Smooth muscle cell (in vitro differentiated cells): ENCODE data around the gene ST7. TPM values are rescaled to one million over a fixed set of nuclear protein-coding genes. Genes with fewer than 3 reads are reported as not detected.

Source experiments
- DNase-seq: peaks from one replicate; lab custom pipeline; 2025; ENCODE audit not compliant: unreplicated experiment; lab: John Stamatoyannopoulos, UW
- H2AFZ ChIP-seq: fragments of 200-600 bp; sonication (generic); 2 replicates; pipeline ENCODE4 v1.6.0; 2016; ENCODE audit warnings: antibody characterized with exemption, low read depth, mild to moderate bottlenecking
- H3F3A ChIP-seq: fragments of 200-600 bp; sonication (generic); 2 replicates; pipeline ENCODE4 v1.6.0; 2017; ENCODE audit warnings: antibody characterized with exemption, low read depth
- H3K27ac ChIP-seq: fragments of 200-600 bp; sonication (generic); 2 replicates; pipeline ENCODE4 v1.5.1; 2016; ENCODE audit warnings: low read depth, mild to moderate bottlenecking
- H3K27me3 ChIP-seq: fragments of 200-600 bp; sonication (generic); 2 replicates; pipeline ENCODE4 v1.6.1; 2016; ENCODE audit warnings: low read depth, mild to moderate bottlenecking
- H3K36me3 ChIP-seq: fragments of 200-600 bp; sonication (generic); 2 replicates; pipeline ENCODE4 v1.5.1; 2016; ENCODE audit warnings: low read depth
- H3K4me1 ChIP-seq: fragments of 200-600 bp; sonication (generic); 2 replicates; pipeline ENCODE4 v1.5.1; 2016; ENCODE audit warnings: low read depth
- H3K4me2 ChIP-seq: fragments of 200-600 bp; sonication (generic); 2 replicates; pipeline ENCODE4 v1.6.0; 2016; ENCODE audit warnings: mild to moderate bottlenecking
- H3K4me3 ChIP-seq: fragments of 200-600 bp; sonication (generic); 2 replicates; pipeline ENCODE4 v1.5.1; 2016; ENCODE audit warnings: mild to moderate bottlenecking
- H3K79me2 ChIP-seq: fragments of 200-600 bp; sonication (generic); 2 replicates; pipeline ENCODE4 v1.6.0; 2016; ENCODE audit warnings: low read depth, mild to moderate bottlenecking
- H3K9ac ChIP-seq: fragments of 200-600 bp; sonication (generic); 2 replicates; pipeline ENCODE4 v1.6.0; 2016; ENCODE audit warnings: low read depth
- H3K9me3 ChIP-seq: fragments of 200-600 bp; sonication (generic); replicated peaks from 2 replicates; pipeline ENCODE4 v1.5.1; 2016; ENCODE audit warnings: low read depth
- H4K20me1 ChIP-seq: fragments of 200-600 bp; sonication (generic); 2 replicates; pipeline ENCODE4 v1.6.0; 2016; ENCODE audit warnings: low read depth
- WGBS: methylation state at CpG from one replicate; pipeline ENCODE4 v1.1.7; 2016; ENCODE audit warnings: low lambda C conversion rate; 5-methylcytosine and 5-hydroxymethylcytosine counted together
- polyA plus RNA-seq: library from polyadenylated mRNA; unstranded; fragments of >200 nt; fragmentation: Nextera tagmentation; extraction: Ambion mirVana; gene quantifications from 2 replicates; pipeline ENCODE4 v1.2.1, GENCODE V29; 2016
- total RNA-seq: library from RNA; depleted of rRNA; stranded (reverse); fragments of >200 nt; gene quantifications from 2 replicates; pipeline ENCODE4 v1.2.3, GENCODE V29; 2014
- TF ChIP-seq, protein P1 (sequence below): fragments of 200-600 bp; sonication (generic); IDR thresholded peaks from 2 replicates; pipeline ENCODE4 v1.5.1; 2017; ENCODE audit warnings: borderline replicate concordance, mild to moderate bottlenecking, antibody characterized with exemption; ENCODE audit not compliant: insufficient read depth, poor library complexity, severe bottlenecking

Gene ST7
- total and polyA plus RNA-seq, 2 experiments from 2014 or later = 23.2 to 26.1 TPM

DNA sequence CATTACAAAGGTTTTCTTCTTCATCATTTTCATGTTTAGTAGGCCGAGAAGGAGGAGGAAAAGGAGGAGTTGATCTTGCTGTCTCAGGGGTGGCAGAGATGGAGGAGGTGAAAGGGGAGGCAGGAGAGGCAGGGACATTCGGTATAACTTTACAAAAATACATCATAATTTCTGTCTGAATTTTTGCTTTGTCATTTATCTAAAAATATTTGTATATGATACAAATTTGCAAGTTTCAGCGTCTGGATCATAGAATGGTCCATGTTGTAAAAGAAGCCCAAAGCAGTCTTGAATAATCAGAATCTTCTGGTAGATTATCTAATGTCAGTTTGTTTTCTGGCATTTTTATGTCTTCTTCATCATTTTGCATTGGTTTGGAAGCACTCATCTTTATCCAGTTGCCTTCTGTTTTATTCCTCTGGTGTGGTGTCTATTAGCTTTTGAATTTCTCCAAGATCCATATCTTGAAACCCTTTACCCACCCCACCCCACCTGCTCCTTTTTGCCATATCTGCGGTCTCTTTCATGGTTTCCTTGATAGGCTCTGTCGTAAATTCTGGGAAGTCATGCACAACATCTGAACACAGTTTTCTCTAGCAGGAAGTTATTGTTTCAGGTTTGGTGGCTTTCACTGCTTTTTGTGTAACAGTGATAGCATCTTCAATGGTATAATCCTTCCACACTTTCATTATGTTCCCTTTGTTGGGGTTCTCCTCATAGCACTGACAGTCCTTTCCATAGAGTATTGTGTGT lies 95.0 kb downstream of the ST7 start:
- TF ChIP-seq, protein P1, sequence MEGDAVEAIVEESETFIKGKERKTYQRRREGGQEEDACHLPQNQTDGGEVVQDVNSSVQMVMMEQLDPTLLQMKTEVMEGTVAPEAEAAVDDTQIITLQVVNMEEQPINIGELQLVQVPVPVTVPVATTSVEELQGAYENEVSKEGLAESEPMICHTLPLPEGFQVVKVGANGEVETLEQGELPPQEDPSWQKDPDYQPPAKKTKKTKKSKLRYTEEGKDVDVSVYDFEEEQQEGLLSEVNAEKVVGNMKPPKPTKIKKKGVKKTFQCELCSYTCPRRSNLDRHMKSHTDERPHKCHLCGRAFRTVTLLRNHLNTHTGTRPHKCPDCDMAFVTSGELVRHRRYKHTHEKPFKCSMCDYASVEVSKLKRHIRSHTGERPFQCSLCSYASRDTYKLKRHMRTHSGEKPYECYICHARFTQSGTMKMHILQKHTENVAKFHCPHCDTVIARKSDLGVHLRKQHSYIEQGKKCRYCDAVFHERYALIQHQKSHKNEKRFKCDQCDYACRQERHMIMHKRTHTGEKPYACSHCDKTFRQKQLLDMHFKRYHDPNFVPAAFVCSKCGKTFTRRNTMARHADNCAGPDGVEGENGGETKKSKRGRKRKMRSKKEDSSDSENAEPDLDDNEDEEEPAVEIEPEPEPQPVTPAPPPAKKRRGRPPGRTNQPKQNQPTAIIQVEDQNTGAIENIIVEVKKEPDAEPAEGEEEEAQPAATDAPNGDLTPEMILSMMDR = no peak
- Histone ChIP-seq H3K4me1 (no peaks in the 10 kb centered on the region), H3F3A (no peaks in the 10 kb centered on the region), H4K20me1 (peaks cover 46% of the 10 kb centered on the region), H3K27me3 (no peaks in the 10 kb centered on the region), H3K4me2 (no peak overlapping the region), H2AFZ (no peak overlapping the region), H3K9ac (no peak overlapping the region), H3K9me3 (no peaks in the 10 kb centered on the region), H3K27ac (no peak overlapping the region), H3K4me3 (no peak overlapping the region), H3K36me3 (no peaks in the 10 kb centered on the region), H3K79me2 (peaks cover 67% of the 10 kb centered on the region)
- DNase-seq = no peak
- 91% methylated on average over 5 of the region's 5 CpGs for WGBS

DNA sequence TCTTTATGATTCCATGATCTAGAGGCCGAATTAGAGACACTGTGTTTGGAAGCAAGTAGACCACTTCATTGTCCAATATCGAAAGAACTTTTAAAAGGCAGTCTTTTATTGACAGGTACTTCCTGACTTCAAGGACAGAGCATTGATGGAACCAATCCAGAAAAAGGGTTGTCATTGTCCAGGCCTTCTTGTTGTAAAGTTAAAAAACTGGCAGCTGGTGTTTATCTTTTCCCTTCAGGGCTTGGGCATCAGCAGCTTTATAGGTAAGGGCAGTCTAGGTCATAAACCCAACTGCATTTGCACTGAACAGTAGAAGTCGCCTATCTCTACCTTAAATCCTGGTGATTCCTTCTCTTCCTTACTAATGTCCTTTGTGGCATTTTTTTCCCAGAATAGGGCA lies 95.6 kb downstream of the ST7 start:
- no peak overlapping the region for H3K4me3 ChIP-seq
- peaks cover 67% of the 10 kb centered on the region for H3K79me2 ChIP-seq
- no peaks in the 10 kb centered on the region for H3K4me1 ChIP-seq
- no peaks in the 10 kb centered on the region for H3F3A ChIP-seq
- DNase-seq = no peak
- no peak overlapping the region for H3K27ac ChIP-seq
- no peaks in the 10 kb centered on the region for H3K27me3 ChIP-seq
- H3K4me2 ChIP-seq = no peak overlapping the region
- no peak overlapping the region for H2AFZ ChIP-seq
- H3K9ac ChIP-seq = no peak overlapping the region
- H4K20me1 ChIP-seq = peaks cover 46% of the 10 kb centered on the region
- TF ChIP-seq, protein P1 = no peak
- H3K36me3 ChIP-seq = no peaks in the 10 kb centered on the region
- no peaks in the 10 kb centered on the region for H3K9me3 ChIP-seq
- 91% methylated on average over 3 of the region's 3 CpGs for WGBS

DNA sequence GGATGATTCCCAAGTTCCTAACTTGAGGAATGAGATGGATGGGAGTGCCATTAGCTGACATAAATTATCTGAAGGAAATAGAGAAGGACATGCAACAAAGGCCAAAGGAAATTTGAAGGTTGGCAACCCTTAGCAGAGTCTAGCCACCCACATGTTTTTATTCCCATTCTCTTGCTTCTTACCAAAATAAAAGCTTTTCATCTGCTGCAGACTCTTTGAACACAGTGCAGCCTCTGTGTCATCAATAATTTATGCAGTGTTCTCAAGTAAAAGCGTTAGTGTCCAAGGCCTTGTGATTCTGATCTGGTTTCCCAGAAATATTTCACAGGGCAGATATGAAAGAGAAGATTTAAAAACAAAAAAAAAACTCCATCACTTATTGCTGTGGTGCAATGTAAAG lies 98.5 kb downstream of the ST7 start:
- TF ChIP-seq, protein P1 = no peak
- Histone ChIP-seq H3K36me3 (no peaks in the 10 kb centered on the region), H3K27me3 (no peaks in the 10 kb centered on the region), H3K4me1 (no peaks in the 10 kb centered on the region), H4K20me1 (peaks cover 41% of the 10 kb centered on the region), H3K9me3 (no peaks in the 10 kb centered on the region), H3F3A (no peaks in the 10 kb centered on the region), H3K4me3 (no peak overlapping the region), H3K4me2 (no peak overlapping the region), H3K27ac (no peak overlapping the region), H2AFZ (no peak overlapping the region), H3K79me2 (peaks cover 52% of the 10 kb centered on the region), H3K9ac (no peak overlapping the region)
- 86% methylated on average over 1 of the region's 1 CpG for WGBS
- DNase-seq = no peak

DNA sequence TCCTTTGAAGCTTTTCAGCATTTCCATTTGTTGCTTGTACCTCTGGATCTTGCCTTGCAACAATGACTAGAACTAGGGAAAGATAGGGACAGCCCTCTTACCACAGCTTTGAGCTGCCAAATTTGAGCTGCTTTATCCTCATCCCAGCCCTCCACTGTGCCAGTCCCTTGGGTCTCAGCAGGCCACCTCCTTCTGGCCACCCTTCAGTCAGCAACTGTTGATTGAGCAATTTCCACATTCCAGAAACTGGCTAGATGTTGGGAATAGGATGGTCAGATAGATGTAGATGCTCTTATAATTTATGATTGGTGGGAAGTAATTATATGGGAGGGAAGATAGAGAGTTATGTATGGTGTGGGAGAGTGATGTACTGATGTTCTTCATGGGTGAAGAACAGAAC lies 100.1 kb downstream of the ST7 start:
- H3F3A ChIP-seq = no peaks in the 10 kb centered on the region
- no peak overlapping the region for H3K27ac ChIP-seq
- H3K4me2 ChIP-seq = no peak overlapping the region
- no peak for DNase-seq
- H2AFZ ChIP-seq = no peak overlapping the region
- H3K36me3 ChIP-seq = no peaks in the 10 kb centered on the region
- H3K4me1 ChIP-seq = no peaks in the 10 kb centered on the region
- no peaks in the 10 kb centered on the region for H3K27me3 ChIP-seq
- peaks cover 55% of the 10 kb centered on the region for H3K79me2 ChIP-seq
- TF ChIP-seq, protein P1 = no peak
- no peak overlapping the region for H3K9ac ChIP-seq
- no peak overlapping the region for H3K4me3 ChIP-seq
- H4K20me1 ChIP-seq = peaks cover 48% of the 10 kb centered on the region
- no peaks in the 10 kb centered on the region for H3K9me3 ChIP-seq
